Neutrophil (primary cell): ENCODE data around the gene OSGEP.

Experiments used
- H3K27ac ChIP-seq: fragments of 200-600 bp; sonication (generic); 2 replicates; pipeline ENCODE4 v1.5.1; 2016; ENCODE audit warnings: mild to moderate bottlenecking, moderate library complexity
- H3K27me3 ChIP-seq: fragments of 200-600 bp; sonication (generic); 2 replicates; pipeline ENCODE4 v1.6.0; 2016; ENCODE audit warnings: mild to moderate bottlenecking
- H3K36me3 ChIP-seq: fragments of 200-600 bp; sonication (generic); 2 replicates; pipeline ENCODE4 v1.5.1; 2017
- H3K4me1 ChIP-seq, 2 experiments: fragments of 200-600 bp in 1 of 2; sonication (generic) in 1 of 2; 1 replicate in 1 of 2; 2 replicates in 1 of 2; pipeline versions ENCODE4 v1.5.1 to v1.6.1; 2013 to 2016; ENCODE audit warnings: low read depth in 1 of 2, low read length in 1 of 2, mild to moderate bottlenecking in 1 of 2, moderate library complexity in 1 of 2; ENCODE audit not compliant: control insufficient read depth in 1 of 2, insufficient read depth in 1 of 2
- H3K4me3 ChIP-seq, 2 experiments: fragments of 200-600 bp in 1 of 2; sonication (generic) in 1 of 2; 1 replicate in 1 of 2; 2 replicates in 1 of 2; pipeline ENCODE4 v1.5.1; 2013 to 2016; ENCODE audit warnings: low read depth in 1 of 2, low read length in 1 of 2, mild to moderate bottlenecking in 1 of 2, moderate library complexity in 1 of 2
- H3K9me3 ChIP-seq: fragments of 200-600 bp; sonication (generic); 2 replicates; pipeline ENCODE4 v1.5.1; 2016
- TF ChIP-seq, protein P1 (sequence below): fragments of 200-600 bp; sonication (generic); IDR thresholded peaks from 2 replicates; pipeline ENCODE4 v1.5.1; 2016; ENCODE audit warnings: antibody characterized with exemption

The OSGEP gene

DNA sequence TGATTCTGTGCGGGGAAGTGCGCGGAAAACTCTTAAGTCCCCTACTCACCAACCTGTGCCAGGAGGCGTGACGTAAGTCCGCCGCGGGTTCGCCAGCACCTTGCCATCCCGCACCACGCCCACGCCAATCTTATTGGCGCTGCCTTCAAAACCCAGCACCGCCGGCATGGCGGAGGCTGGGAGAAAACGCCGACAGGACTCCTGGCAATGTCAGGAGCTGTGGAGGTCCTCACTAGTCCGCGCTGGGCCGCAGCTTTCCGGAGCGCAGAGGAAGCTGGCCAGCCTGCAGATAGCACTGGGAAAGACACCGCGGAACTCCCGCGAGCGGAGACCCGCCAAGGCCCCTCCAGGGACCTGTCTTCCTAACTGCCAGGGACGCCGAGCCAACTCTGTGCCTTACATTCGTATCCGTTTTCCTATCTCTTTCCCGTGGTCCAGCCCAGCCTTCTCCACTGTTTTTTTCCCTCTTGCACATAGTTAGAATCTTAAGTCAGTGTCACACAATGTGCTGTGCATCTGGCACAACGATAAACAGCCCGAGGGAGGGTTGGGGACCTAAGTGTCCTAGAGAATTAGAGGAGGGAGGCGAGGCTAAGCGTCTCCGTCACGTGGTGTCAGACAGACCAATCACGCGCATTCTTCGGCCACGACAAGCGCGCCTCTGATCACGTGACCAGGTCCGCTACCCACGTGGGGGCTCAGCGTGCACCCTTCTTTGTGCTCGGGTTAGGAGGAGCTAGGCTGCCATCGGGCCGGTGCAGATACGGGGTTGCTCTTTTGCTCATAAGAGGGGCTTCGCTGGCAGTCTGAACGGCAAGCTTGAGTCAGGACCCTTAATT is at the start of gene OSGEP, which contains the start of gene APEX1:
OSGEP (minus strand) TSS at position 297 of the 839 bp plus-strand sequence; CDS start at position 168, 129 bp downstream.
APEX1 (plus strand) TSS at position 711 of the 839 bp plus-strand sequence. CDS start 420 bp downstream, outside the sequence.
- no peaks in the 10 kb centered on the region for H3K9me3 ChIP-seq
- TF ChIP-seq, protein P1, sequence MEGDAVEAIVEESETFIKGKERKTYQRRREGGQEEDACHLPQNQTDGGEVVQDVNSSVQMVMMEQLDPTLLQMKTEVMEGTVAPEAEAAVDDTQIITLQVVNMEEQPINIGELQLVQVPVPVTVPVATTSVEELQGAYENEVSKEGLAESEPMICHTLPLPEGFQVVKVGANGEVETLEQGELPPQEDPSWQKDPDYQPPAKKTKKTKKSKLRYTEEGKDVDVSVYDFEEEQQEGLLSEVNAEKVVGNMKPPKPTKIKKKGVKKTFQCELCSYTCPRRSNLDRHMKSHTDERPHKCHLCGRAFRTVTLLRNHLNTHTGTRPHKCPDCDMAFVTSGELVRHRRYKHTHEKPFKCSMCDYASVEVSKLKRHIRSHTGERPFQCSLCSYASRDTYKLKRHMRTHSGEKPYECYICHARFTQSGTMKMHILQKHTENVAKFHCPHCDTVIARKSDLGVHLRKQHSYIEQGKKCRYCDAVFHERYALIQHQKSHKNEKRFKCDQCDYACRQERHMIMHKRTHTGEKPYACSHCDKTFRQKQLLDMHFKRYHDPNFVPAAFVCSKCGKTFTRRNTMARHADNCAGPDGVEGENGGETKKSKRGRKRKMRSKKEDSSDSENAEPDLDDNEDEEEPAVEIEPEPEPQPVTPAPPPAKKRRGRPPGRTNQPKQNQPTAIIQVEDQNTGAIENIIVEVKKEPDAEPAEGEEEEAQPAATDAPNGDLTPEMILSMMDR: peak; percentile 33
- H3K4me3 ChIP-seq: peak within 1 kb of the TSS; percentile 87 to 93
- H3K4me1 ChIP-seq: peaks cover 54 to 58% of the 10 kb centered on the region in 2 experiments
- peaks cover 46% of the 10 kb centered on the region for H3K36me3 ChIP-seq
- no peaks in the 10 kb centered on the region for H3K27me3 ChIP-seq
- peak within 1 kb of the TSS; percentile 88 for H3K27ac ChIP-seq

DNA sequence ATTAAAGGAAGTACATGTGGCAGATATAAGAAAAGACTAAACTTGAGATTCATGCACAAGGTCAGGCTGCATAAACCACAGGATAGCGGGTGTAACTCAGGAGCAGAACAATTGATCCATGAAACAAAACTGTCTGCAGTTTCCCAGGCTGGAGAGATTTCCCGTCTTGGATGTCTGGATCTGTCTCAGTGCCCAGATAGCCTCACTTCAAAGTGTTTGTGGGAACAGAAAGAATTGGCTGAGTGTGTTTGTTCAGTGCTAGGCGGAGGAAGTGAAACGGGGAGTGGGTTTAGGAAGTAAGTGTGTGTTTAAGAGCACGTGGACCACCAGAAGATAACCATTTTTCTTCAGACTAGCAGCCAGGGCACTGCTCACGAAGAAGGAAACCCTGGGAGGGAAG is 49.3 kb upstream of the OSGEP start:
- H3K27me3 ChIP-seq: no peaks in the 10 kb centered on the region
- no peaks in the 10 kb centered on the region for H3K36me3 ChIP-seq
- no peak overlapping the region for H3K4me3 ChIP-seq
- H3K27ac ChIP-seq: no peak overlapping the region
- H3K9me3 ChIP-seq: no peaks in the 10 kb centered on the region
- TF ChIP-seq, protein P1: no peak
- H3K4me1 ChIP-seq: peaks cover 3% of the 10 kb centered on the region in 2 experiments

DNA sequence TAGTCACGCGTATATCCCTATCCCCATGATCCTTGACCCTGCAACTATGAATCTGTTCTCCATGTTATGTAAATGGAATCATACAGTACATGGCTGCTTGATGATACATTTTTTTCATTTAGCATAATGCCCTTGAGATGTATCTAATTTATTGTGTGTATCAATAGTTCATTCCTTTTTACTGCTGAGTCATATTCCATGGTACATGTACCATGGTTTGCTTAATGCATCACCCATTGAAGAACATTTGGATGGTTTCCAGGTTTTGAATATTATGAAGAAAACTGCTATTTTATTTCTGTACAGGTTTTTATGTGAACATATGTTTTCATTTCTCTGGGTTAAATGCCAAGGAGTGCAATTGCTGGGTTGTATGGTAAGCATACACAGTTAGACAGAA is 46.7 kb upstream of the OSGEP start:
- Histone ChIP-seq H3K36me3 (no peaks in the 10 kb centered on the region), H3K4me1 (peaks cover 11 to 15% of the 10 kb centered on the region in 2 experiments), H3K4me3 (no peak overlapping the region), H3K9me3 (no peaks in the 10 kb centered on the region), H3K27ac (no peak overlapping the region), H3K27me3 (no peaks in the 10 kb centered on the region)
- TF ChIP-seq, protein P1: no peak

DNA sequence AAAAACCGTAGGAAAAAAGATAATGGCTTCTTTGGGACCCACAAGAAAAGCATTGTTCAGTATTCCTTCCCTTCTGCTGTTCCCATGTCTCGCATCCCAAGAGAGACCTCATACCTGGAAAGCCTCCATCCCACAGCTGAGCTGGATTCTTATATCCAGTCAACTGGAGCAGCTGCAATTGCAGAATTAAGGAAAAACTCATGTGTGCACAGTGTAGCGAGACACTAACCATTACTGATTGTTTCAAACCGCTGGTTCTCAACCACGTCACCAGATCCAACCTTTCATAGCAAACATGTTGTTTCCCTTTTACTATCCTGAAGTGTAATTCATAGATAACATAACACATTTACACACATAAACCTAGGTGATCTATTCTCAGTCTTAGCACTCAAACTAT is 45.3 kb upstream of the OSGEP start:
- no peaks in the 10 kb centered on the region for H3K36me3 ChIP-seq
- no peak overlapping the region for H3K27ac ChIP-seq
- H3K9me3 ChIP-seq: no peaks in the 10 kb centered on the region
- TF ChIP-seq, protein P1: no peak
- H3K4me3 ChIP-seq: no peak overlapping the region
- no peaks in the 10 kb centered on the region for H3K27me3 ChIP-seq
- peaks cover 14 to 19% of the 10 kb centered on the region in 2 experiments for H3K4me1 ChIP-seq

DNA sequence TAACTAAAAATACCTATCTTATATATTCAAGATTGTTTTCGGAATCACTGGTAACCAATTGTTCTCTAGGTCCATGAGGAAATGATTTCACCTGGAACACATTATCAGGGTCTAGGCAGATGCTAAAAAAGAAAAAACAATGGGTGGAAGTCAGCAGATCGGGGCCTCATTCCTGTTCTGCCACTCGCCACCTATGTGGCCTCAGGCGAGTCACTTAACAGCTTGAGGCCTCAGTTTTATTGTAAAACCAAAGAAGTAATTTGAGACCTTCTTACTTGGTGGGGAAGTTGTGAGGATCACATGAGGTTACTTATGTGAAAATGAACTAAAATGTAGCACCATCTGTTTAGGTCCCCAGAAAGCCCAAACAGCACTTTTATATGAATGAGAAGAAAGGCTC is 44.5 kb upstream of the OSGEP start:
- no peaks in the 10 kb centered on the region for H3K36me3 ChIP-seq
- H3K27ac ChIP-seq: no peak overlapping the region
- no peaks in the 10 kb centered on the region for H3K9me3 ChIP-seq
- H3K4me1 ChIP-seq: peaks cover 14 to 20% of the 10 kb centered on the region in 2 experiments
- H3K27me3 ChIP-seq: no peaks in the 10 kb centered on the region
- no peak overlapping the region for H3K4me3 ChIP-seq
- TF ChIP-seq, protein P1: no peak
